Uterus (tissue), 4 donors: ENCODE results near the gene CWF19L2. TPM values are rescaled to one million over a fixed set of nuclear protein-coding genes. Genes with fewer than 3 reads are reported as not detected.
A peak's percentile ranks its signal among the peaks of the same experiment; 100 is the strongest.

ENCODE experiments used
- DNase-seq, 2 donors: peaks; one replicate each; pipeline ENCODE4 v3.0.0-alpha.2; 2019 to 2020
- H3K27ac ChIP-seq, 2 donors: fragments of 200-600 bp; sonication (generic); 1 replicate in 1 of 2; 2 replicates in 1 of 2; pipeline ENCODE4 v1.5.1; 2016 to 2018
- H3K27me3 ChIP-seq, 2 donors: fragments of 200-600 bp; sonication (generic); one replicate each; pipeline ENCODE4 v1.5.1; 2018 to 2019; ENCODE audit warnings: control low read depth in 1 of 2
- H3K36me3 ChIP-seq, 2 donors: fragments of 200-600 bp; sonication (generic); one replicate each; pipeline ENCODE4 v1.5.1; 2019; ENCODE audit warnings: control low read depth in 1 of 2
- H3K4me1 ChIP-seq, 2 donors: fragments of 200-600 bp; sonication (generic); one replicate each; pipeline ENCODE4 v1.5.1; 2018 to 2019; ENCODE audit warnings: control low read depth in 1 of 2
- H3K4me3 ChIP-seq, 2 donors: fragments of 200-600 bp; sonication (generic); 1 replicate in 1 of 2; 2 replicates in 1 of 2; pipeline ENCODE4 v1.5.1; 2018 to 2019; ENCODE audit warnings: mild to moderate bottlenecking in 1 of 2
- H3K9me3 ChIP-seq, 2 donors: fragments of 200-600 bp; sonication (generic); one replicate each; pipeline ENCODE4 v1.5.1; 2019; ENCODE audit warnings: control low read depth in 1 of 2
- CTCF ChIP-seq, 4 experiments: fragments of 200-600 bp in 2 of 4; fragments of 450-650 bp in 2 of 4; sonication (generic) in 2 of 4; IDR thresholded peaks; one replicate each; pipeline ENCODE4 v1.5.1; 2016 to 2019; ENCODE audit warnings: antibody characterized with exemption in 4 of 4, mild to moderate bottlenecking in 2 of 4, moderate library complexity in 1 of 4
- POLR2A ChIP-seq, 2 donors: fragments of 450-650 bp; IDR thresholded peaks; one replicate each; pipeline ENCODE4 v1.6.1; 2016; ENCODE audit warnings: antibody characterized with exemption in 2 of 2, mild to moderate bottlenecking in 1 of 2, moderate library complexity in 1 of 2
- intact Hi-C: fragments of 100-400 bp; cut with DNase I; formaldehyde crosslinking; loops from one replicate; pipeline ENCODE4 v1.15.1; 2023; ENCODE audit warnings: low total_unique reads
- total RNA-seq, 4 donors: library from RNA; depleted of rRNA in 3 of 4; stranded (reverse); fragments of >200 nt in 3 of 4; gene quantifications; one replicate each; pipeline versions ENCODE4 v1.1.0 to v1.2.4, GENCODE V29; 2014 to 2023
- donor health status: DM: yes; HTN: yes; CAD: no.

The CWF19L2 gene
- total RNA-seq, 4 donors from 2014 or later, result 16.1 to 41.0 (median 27.8) TPM

GRCh38 chr11:107457205-107457557 is 444 bp downstream of the CWF19L2 start:
- intact Hi-C loops, result no loop called here
- Histone ChIP-seq H3K27ac (peak overlapping the region; percentile 77 to 95), H3K9me3 (no peaks in the 10 kb centered on the region), H3K36me3 (no peaks in the 10 kb centered on the region), H3K4me3 (peak overlapping the region; percentile 71 to 75), H3K27me3 (no peaks in the 10 kb centered on the region), H3K4me1 (no peaks in the 10 kb centered on the region)
- no peak for DNase-seq
- TF ChIP-seq CTCF (IDR thresholded peaks at IDR 0.05) (no peak), POLR2A (IDR thresholded peaks at IDR 0.05) (no peak)

GRCh38 chr11:107453594-107454286 is 3.9 kb downstream of the CWF19L2 start:
- H3K4me1 ChIP-seq, result no peaks in the 10 kb centered on the region
- H3K4me3 ChIP-seq, result no peak overlapping the region
- H3K9me3 ChIP-seq, result no peaks in the 10 kb centered on the region
- H3K36me3 ChIP-seq, result no peaks in the 10 kb centered on the region
- H3K27me3 ChIP-seq, result no peaks in the 10 kb centered on the region
- intact Hi-C loops, result no loop called here
- DNase-seq, result no peak
- no peak for TF ChIP-seq CTCF (IDR thresholded peaks at IDR 0.05)
- no peak for TF ChIP-seq POLR2A (IDR thresholded peaks at IDR 0.05)
- H3K27ac ChIP-seq, result no peak overlapping the region

- no peaks in the 10 kb centered on the region for H3K36me3 ChIP-seq
- no peak for TF ChIP-seq CTCF (IDR thresholded peaks at IDR 0.05)
- no peak for TF ChIP-seq POLR2A (IDR thresholded peaks at IDR 0.05)
- no peak for DNase-seq
- no peak overlapping the region for H3K27ac ChIP-seq
- H3K4me1 ChIP-seq, result no peaks in the 10 kb centered on the region
- intact Hi-C loops, result no loop called here
- no peak overlapping the region for H3K4me3 ChIP-seq
- H3K9me3 ChIP-seq, result no peaks in the 10 kb centered on the region
- H3K27me3 ChIP-seq, result no peaks in the 10 kb centered on the region
Measured at GRCh38 chr11:107446822-107447431, 10.7 kb downstream of the CWF19L2 start.

- H3K4me3 ChIP-seq, result no peak overlapping the region
- no peak for TF ChIP-seq CTCF (IDR thresholded peaks at IDR 0.05)
- TF ChIP-seq POLR2A (IDR thresholded peaks at IDR 0.05), result no peak
- no peak for DNase-seq
- no peak overlapping the region for H3K27ac ChIP-seq
- no peaks in the 10 kb centered on the region for H3K9me3 ChIP-seq
- H3K27me3 ChIP-seq, result no peaks in the 10 kb centered on the region
- no peaks in the 10 kb centered on the region for H3K36me3 ChIP-seq
- intact Hi-C loops, result no loop called here
- no peaks in the 10 kb centered on the region for H3K4me1 ChIP-seq
Measured at GRCh38 chr11:107442715-107443215, 14.9 kb downstream of the CWF19L2 start.

GRCh38 chr11:107439586-107440167 is 17.9 kb downstream of the CWF19L2 start:
- H3K36me3 ChIP-seq, result no peaks in the 10 kb centered on the region
- H3K9me3 ChIP-seq, result no peaks in the 10 kb centered on the region
- intact Hi-C loops, result no loop called here
- H3K4me3 ChIP-seq, result no peak overlapping the region
- no peak for DNase-seq
- H3K27me3 ChIP-seq, result no peaks in the 10 kb centered on the region
- no peak overlapping the region for H3K27ac ChIP-seq
- no peaks in the 10 kb centered on the region for H3K4me1 ChIP-seq
- TF ChIP-seq POLR2A (IDR thresholded peaks at IDR 0.05), result no peak
- TF ChIP-seq CTCF (IDR thresholded peaks at IDR 0.05), result no peak
